Activated CD4-positive, alpha-beta T cell treated with anti-CD3 and anti-CD28 coated beads, Interleukin-2, amount 50 U/mL, for 24 hours (primary cell): ENCODE measurements around the gene SLC2A4RG.
"Not testable (repeated sequence)": the region's sequence is repeated elsewhere in the genome, so short reads cannot be mapped to it uniquely, and the experiment has no call there.

Source experiments
- DNase-seq, 2 donors: peaks; one replicate each; pipeline ENCODE4 v3.0.0-alpha.2; 2020; ENCODE audit warnings: low read depth in 1 of 2, low spot score in 1 of 2

The SLC2A4RG gene

GRCh38 chr20:63712191-63712590 lies 27.4 kb upstream of the SLC2A4RG start:
- DNase-seq, result no peak

GRCh38 chr20:63714858-63715257 lies 24.7 kb upstream of the SLC2A4RG start:
- no peak for DNase-seq

- no peak for DNase-seq
Measured at GRCh38 chr20:63718996-63719395, 20.6 kb upstream of the SLC2A4RG start.

GRCh38 chr20:63722967-63723622 lies 16.5 kb upstream of the SLC2A4RG start:
- DNase-seq, result not testable (repeated sequence)

GRCh38 chr20:63730189-63730733 lies 9.3 kb upstream of the SLC2A4RG start:
- DNase-seq, result not testable (repeated sequence)

GRCh38 chr20:63731410-63731809 lies 8.2 kb upstream of the SLC2A4RG start:
- no peak for DNase-seq

- no peak for DNase-seq
Measured at GRCh38 chr20:63732118-63733095, 7.2 kb upstream of the SLC2A4RG start.

- DNase-seq, result no peak
Measured at GRCh38 chr20:63733117-63733516, 6.5 kb upstream of the SLC2A4RG start.

- no peak for DNase-seq
Measured at GRCh38 chr20:63733579-63734081, 5.9 kb upstream of the SLC2A4RG start.

GRCh38 chr20:63734111-63734945 lies 5.2 kb upstream of the SLC2A4RG start:
- DNase-seq, result no peak

- DNase-seq, result no peak
Measured at GRCh38 chr20:63734946-63735858, 4.4 kb upstream of the SLC2A4RG start.

- DNase-seq, result no peak
Measured at GRCh38 chr20:63735859-63736718, 3.5 kb upstream of the SLC2A4RG start, which contains the start of gene LIME1. Gene LIME1, plus strand, starts transcription at chr20:63736664. Its CDS starts 886 bp downstream, at chr20:63737550.

GRCh38 chr20:63736893-63737694 lies 2.5 kb upstream of the SLC2A4RG start:
- DNase-seq, result no peak

GRCh38 chr20:63737695-63737944 lies 2.0 kb upstream of the SLC2A4RG start:
- DNase-seq, result no peak

- no peak for DNase-seq
Measured at GRCh38 chr20:63737945-63738686, 1.5 kb upstream of the SLC2A4RG start.

GRCh38 chr20:63738687-63739129 lies 868 bp upstream of the SLC2A4RG start:
- no peak for DNase-seq

GRCh38 chr20:63740070-63740626 lies 572 bp downstream of the SLC2A4RG start:
- DNase-seq, result no peak
